LHCN-M2 (cell line): ENCODE data around the gene BCL2. TPM values are rescaled to one million over a fixed set of nuclear protein-coding genes. Genes with fewer than 3 reads are reported as not detected.
A peak's percentile ranks its signal among the peaks of the same experiment; 100 is the strongest.

Source experiments
- DNase-seq: peaks from one replicate; pipeline ENCODE4 v3.0.0-alpha.2; 2012; ENCODE audit warnings: low read depth
- total RNA-seq: library from RNA; depleted of rRNA; stranded (reverse); fragments of >200 nt; gene quantifications from 2 replicates; pipeline ENCODE4 v1.2.3, GENCODE V29; 2014

The BCL2 gene
- total RNA-seq, 1 experiment from 2014 or later = 2.5 TPM

- DNase-seq = no peak
Observed at GRCh38 chr18:63288311-63288710, 31.3 kb downstream of the BCL2 start.

GRCh38 chr18:63287691-63288220 is 31.8 kb downstream of the BCL2 start:
- DNase-seq = no peak

- no peak for DNase-seq
Observed at GRCh38 chr18:63286926-63287325, 32.6 kb downstream of the BCL2 start.

- no peak for DNase-seq
Observed at GRCh38 chr18:63284827-63285733, 34.5 kb downstream of the BCL2 start.

GRCh38 chr18:63284173-63284799 is 35.3 kb downstream of the BCL2 start:
- no peak for DNase-seq

- DNase-seq = no peak
Observed at GRCh38 chr18:63283305-63284094, 36.1 kb downstream of the BCL2 start.

GRCh38 chr18:63282793-63283192 is 36.8 kb downstream of the BCL2 start:
- DNase-seq = no peak

- no peak for DNase-seq
Observed at GRCh38 chr18:63273222-63273927, 46.2 kb downstream of the BCL2 start.

- no peak for DNase-seq
Observed at GRCh38 chr18:63272638-63273037, 46.9 kb downstream of the BCL2 start.

GRCh38 chr18:63271881-63272299 is 47.7 kb downstream of the BCL2 start:
- no peak for DNase-seq

GRCh38 chr18:63271148-63271547 is 48.4 kb downstream of the BCL2 start:
- no peak for DNase-seq

GRCh38 chr18:63267975-63268721 is 51.4 kb downstream of the BCL2 start:
- no peak for DNase-seq

GRCh38 chr18:63266888-63267790 is 52.4 kb downstream of the BCL2 start:
- no peak for DNase-seq

GRCh38 chr18:63265326-63265725 is 54.2 kb downstream of the BCL2 start:
- no peak for DNase-seq

- no peak for DNase-seq
Observed at GRCh38 chr18:63264871-63265270, 54.7 kb downstream of the BCL2 start.

GRCh38 chr18:63263444-63263843 is 56.1 kb downstream of the BCL2 start:
- no peak for DNase-seq

GRCh38 chr18:63262369-63263335 is 56.9 kb downstream of the BCL2 start:
- DNase-seq = peak; percentile 4

- no peak for DNase-seq
Observed at GRCh38 chr18:63261029-63261428, 58.5 kb downstream of the BCL2 start.
